ENCODE data around the gene EME2.
"Not testable (repeated sequence)": the region's sequence is repeated elsewhere in the genome, so short reads cannot be mapped to it uniquely, and the experiment has no call there.

Gene EME2

GRCh38 chr16:1792836-1793577 is 20.4 kb downstream of the EME2 start:
- no peak for DNase-seq

DNA sequence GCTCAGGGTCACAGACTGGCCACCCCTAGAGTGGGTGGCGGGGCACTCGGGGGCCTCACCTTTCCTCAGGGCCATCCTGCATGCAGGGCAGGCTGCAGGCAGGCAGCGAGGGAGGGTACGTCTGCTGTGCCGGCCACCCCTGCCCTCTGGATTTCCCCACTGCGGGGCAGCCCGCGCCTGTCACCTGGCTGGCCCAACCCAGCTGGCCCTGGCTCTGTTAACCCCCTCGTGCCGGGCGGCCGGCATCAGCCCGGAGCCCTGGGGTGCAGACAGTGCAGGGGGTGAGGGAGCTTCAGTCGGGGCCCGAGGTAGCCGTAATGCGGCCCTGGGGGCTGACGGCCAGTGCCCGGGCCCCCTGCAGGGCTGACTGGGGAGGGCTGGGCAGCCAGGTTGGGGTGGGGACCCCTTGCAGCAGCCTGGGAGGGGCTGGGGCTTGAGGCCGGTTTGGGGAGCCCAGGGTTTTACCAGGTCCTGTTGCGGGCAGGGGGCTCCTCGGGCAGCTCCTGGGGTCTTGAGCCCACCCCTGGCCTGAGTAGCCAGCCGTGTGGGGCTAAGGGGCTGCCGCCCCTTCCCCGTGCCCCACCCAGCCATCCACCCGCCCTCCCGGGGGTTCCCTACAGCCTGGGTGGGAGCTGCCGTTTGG is 21.1 kb downstream of the EME2 start, which contains the start of gene IGFALS:
Gene IGFALS, minus strand, starts transcription at position 128 of the 643 bp plus-strand sequence. Its CDS starts 53 bp downstream, at position 75.
- DNase-seq, result no peak

- no peak for DNase-seq
These were observed 21.7 kb downstream of the EME2 start for GRCh38 chr16:1794221-1794871.

DNA sequence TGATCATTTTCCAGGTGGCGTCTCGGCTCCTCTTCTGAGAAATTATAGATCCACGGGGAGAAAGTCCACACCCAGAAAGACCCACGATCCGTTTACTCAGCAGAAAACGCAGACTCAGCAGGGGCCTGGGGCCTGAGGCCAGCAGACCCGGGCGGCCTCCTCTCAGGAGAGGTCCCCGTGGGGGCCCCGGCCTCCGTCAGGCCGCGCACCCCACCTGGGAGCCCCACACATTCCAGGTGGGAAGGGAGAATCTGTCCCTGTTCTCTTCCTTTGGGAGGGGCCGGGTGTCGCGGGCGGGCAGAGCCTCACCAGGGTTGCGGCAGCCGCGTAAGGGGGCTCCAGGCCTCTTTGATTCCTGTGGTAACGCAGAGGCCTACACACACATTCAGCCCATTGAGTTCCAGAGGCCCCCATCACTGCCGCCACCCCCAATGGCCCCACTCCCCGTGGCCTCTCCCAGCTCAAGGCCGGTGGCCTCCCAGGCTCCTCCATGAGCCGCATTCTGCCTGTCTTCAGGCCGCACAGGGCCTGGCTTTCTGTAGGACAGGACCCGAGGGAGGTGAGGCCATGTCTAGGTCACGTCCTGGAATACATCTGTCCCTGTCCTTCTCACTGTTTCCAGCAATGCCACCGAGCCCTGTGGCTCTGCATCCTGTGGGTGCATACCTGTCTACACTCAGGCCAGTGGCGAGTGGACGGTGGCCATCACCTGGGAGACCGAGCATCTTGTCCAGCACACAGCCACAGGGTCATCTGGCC is 22.5 kb downstream of the EME2 start:
- no peak for DNase-seq

DNA sequence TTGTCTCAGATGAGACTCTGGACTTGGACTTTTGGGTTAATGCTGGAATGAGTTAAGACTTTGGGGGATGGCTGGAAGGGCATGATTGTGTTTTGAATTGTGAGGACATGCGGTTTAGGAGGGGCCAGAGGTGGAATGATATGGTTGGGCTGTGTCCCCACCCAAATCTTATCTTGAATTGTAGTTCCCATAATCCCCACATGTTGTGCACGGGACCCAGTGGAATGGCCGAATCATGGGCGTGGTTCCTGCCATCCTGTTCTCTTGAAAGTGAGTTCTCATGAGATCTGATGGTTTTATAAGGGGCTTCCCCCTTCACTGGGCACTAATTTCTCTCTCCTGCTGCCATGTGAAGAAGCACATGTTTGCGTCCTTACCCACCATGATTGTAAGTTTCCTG is 26.7 kb downstream of the EME2 start:
- not testable (repeated sequence) for DNase-seq

DNA sequence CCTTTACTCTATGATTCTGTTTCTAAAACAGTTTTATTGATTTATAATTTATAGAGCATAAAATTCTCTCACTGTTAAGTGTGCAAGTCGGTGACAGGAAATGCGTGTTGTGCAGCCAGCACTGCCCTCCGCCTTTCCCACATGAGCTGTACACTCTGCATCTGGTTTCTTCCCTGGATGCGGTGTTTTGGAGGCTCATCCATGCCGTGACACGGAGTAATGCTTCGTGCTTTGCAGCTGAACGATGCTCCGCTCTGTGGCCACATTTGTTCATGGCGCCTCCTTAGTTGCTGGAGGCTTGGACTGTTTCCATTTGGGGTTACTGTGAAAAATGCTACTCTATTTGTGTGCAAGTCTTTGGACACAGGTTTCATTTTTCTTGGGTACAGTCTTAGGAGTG is 28.1 kb downstream of the EME2 start:
- no peak for DNase-seq

GRCh38 chr16:1807626-1808025 is 35.0 kb downstream of the EME2 start:
- no peak for DNase-seq

GRCh38 chr16:1808691-1809090 is 36.1 kb downstream of the EME2 start:
- DNase-seq, result no peak

DNA sequence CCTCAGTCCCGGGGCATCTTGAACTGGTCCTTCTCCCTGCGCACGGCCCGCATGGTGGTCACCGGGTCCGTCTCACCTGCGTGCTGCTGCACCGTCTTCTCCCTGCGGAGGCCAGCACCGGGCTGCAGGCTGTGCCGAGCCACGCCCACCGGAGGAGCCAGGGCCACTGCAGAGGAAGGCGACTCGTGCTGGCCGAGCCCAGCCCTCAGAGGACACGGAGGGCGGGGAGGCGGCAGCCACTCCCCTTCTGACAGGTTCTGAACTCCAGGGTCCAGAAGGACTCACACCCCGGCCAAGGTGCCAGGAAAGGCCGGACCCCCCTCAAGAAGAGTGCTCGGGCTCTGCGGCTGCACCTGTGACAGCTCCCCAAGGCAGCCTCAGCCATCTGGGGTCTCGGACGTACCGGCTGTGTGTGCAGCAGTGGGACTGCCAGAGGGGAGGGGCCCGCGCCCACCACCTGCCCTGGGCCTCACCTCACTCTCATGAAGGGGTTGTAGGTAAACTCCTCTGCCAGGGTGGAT is 36.7 kb downstream of the EME2 start:
- no peak for DNase-seq

DNA sequence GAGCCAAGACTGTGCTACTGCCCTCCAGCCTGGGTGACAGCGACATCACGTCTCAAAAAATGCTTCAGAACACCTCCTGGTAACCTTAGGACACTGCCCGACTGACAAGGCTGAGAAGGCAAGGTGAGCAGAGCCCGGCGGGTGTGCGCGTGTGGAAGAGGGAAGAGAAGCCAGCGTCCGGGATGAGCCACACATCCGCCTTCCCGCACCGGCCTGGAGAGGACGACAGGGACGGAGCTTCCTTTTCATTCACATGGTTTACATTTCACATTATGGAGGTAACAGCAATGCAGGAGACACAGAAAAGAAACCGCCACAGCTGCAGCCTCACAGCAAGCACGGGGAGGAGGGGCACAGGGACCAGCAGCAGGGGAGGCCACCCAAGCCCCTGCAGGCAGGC is 37.5 kb downstream of the EME2 start:
- no peak for DNase-seq

GRCh38 chr16:1810536-1810935 is 37.9 kb downstream of the EME2 start:
- DNase-seq, result no peak

DNA sequence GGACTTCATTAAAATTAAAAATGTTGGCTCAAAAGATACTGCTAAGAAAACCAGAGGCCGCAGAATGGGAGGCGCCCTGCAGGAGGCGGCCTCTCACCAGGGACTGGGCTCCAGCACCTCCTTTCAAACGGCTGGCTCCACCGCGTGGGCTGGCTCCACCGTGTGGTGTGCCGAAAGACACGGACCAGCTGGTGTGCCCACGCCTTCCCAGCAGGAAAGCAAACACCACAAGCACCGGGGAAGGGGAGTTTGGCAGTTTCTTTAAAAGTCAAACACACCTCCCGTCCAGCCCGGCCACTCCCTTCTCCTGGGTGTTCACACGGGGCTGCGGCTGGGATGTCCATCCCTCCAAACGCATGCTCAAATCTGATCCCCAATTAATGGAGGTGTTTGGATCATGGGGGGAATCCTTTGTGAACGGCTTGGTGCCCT is 40.1 kb downstream of the EME2 start:
- no peak for DNase-seq

DNA sequence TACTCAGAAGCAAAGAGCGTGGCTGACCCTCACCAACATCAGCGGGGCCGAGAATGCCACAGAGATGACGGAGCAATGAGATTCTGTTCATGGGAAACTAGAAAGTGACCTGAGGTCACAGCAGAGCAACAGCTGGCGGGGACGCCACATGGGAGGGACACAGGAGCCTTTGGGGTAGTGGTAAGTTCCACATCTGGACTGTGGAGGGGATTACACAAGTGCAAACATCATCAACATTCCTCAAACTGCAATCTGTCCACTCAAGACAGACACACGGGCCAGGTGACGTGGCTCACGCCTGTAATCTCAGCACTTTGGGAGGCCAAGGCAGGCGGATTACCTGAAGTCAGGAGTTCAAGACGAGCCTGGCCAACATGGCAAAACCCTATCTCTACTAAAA is 42.9 kb downstream of the EME2 start:
- no peak for DNase-seq

DNA sequence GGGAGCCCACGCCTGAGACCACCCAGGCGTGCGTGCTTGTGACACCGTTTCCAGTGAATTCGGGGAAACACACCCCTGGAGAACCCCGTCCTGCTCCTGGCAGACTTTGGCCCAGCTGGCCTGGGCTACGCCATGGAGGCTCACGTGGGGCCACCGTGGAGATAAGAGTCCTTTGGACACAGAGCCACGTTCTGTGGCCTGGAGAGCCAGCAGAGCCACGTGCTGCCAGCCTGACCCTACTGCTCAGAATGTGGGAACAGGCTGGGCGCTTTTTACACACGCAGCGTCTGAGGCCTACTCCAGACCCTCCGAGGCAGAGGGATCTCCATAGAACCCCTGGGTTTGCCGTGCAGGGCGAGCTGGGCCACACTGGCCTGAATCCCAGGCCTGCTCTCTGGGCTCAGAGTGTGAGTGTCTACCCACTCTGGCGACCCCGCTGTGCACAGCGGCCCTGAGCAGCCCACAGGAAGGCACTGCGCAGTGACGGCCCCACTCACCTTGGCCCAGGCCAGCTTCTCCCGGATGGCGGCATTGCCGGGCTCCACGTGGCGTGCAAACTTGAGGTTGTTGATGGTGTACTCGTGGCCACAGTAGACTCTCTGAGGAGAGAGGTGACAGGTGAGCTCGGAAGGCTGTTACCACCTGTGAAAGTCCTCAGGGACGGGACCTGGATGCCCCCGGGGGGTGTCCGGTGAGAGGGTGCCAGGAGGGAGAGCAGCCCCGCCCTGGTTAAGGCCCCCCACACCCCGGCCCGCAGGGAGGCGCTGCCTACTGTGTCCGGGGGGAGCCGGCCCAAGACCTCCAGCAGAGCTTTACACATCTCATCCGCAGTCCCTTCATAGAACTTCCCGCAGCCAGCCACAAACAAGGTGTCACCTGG is 44.0 kb downstream of the EME2 start:
- no peak for DNase-seq

GRCh38 chr16:1817276-1817589 is 44.6 kb downstream of the EME2 start:
- no peak for DNase-seq

- no peak for DNase-seq
These were observed 45.1 kb downstream of the EME2 start for GRCh38 chr16:1817716-1818115.

- DNase-seq, result no peak
These were observed 45.7 kb downstream of the EME2 start for GRCh38 chr16:1818204-1818872.

DNA sequence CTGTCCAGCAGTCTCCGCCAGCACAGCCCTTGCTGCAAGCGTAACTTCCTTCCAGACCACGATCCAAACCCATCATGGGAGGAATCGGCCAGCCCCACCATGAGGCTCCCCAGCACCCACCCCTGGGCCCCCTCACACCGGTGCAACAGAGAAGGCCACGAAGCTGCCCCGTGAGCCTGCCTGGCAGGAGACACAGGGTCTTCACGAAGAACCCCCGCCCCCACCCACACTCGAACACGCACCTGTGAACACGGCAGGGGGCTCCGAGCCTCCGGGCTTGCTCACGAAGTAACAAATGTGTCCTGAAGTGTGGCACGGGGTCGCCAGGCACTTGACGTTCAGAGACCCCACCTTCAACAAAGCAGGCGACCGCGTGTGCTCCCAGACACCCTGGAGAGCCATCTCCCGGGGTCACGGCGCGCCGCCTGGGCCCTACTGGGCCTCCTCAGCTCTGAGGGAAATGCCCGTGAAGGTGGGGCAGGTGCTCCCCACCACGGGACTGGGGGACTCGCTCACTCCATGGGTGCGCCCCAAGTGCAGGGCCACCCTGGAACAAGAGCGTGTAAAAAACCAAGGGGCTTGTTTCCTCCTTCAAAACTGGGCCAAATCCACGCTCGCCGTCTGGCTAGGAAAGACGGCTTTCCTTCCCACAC is 46.4 kb downstream of the EME2 start:
- no peak for DNase-seq

DNA sequence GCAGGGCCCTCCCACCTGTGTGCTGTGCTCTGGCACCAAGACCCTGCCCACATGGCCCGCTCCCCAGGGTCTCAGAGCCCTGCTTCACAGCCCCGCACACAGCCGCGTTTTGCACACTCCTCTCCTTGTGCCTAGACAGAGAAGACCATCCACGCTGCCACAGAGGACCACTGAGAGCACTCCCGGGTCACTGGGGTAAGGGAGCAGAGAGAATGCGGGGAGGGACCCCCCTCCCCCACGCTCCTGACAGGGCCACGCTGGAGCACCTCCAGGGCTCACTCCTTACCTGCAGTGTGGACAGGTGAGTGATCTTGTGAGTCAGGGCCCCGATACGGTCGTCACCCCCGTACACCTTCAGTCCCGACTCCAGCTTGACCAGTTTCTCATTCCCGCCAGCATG is 47.0 kb downstream of the EME2 start:
- no peak for DNase-seq

- DNase-seq, result no peak
These were observed 47.7 kb downstream of the EME2 start for GRCh38 chr16:1820096-1820945.
